K562 (cell line): ENCODE data around the gene FAR1. TPM values are rescaled to one million over a fixed set of nuclear protein-coding genes. Genes with fewer than 3 reads are reported as not detected.

Experiments used
- ATAC-seq: fragments of 200-7000 bp; cut with Tn5 transposase; 3 replicates; pipeline ENCODE4 v1.9.1; 2020; ENCODE audit warnings: moderate library complexity
- BruUV-seq: library from RNA; stranded (reverse); fragments of 400-500 nt; replicated peaks from 2 replicates; lab custom pipeline; 2021; lab: Mats Ljungman, UMichigan
- CTCF ChIA-PET: fragments of 300-600 bp; formaldehyde crosslinking; extraction: SDS; loops from one replicate; lab custom pipeline; 2021; ENCODE audit warnings: low intra/inter-chr PET ratio; lab: Yijun Ruan, JAX
- POLR2A ChIA-PET: fragments of 300-600, 350-650 bp; sonication (Branson Sonifier 250); formaldehyde crosslinking; extraction: SDS; loops from one replicate; lab custom pipeline; 2021; ENCODE audit warnings: antibody characterized with exemption, inconsistent platforms; lab: Yijun Ruan, JAX
- DNase-seq, 4 experiments: peaks; one replicate each; pipeline versions ENCODE4 v3.0.0 to v3.0.0-alpha.2; 2011 to 2018; ENCODE audit warnings: low spot score in 3 of 4, mixed read lengths in 3 of 4; ENCODE audit errors: extremely low read depth in 1 of 4
- FAIRE-seq: peaks from 2 replicates; lab custom pipeline; 2011; peaks lifted over from hg19 to GRCh38; lab: Jason Lieb, UNC
- H2AFZ ChIP-seq: 2 replicates; pipeline ENCODE4 v1.6.0; 2011; ENCODE audit warnings: low read depth, low read length, control low read depth, inconsistent platforms
- H3K27ac ChIP-seq: fragments of 200-600 bp; 3 replicates; pipeline ENCODE4 v1.8.0; 2011; ENCODE audit warnings: low read depth, mild to moderate bottlenecking, control low read depth, inconsistent platforms, low read length, moderate library complexity, mixed read lengths; ENCODE audit errors: extremely low read depth
- H3K27me3 ChIP-seq, 2 experiments: fragments of 300-600 bp in 1 of 2; 2 replicates in 1 of 2; 3 replicates in 1 of 2; pipeline versions ENCODE4 v1.6.0 to v1.8.0; 2011; ENCODE audit warnings: inconsistent platforms in 2 of 2, low read length in 2 of 2, mild to moderate bottlenecking in 1 of 2, mixed read lengths in 1 of 2, moderate library complexity in 1 of 2; ENCODE audit not compliant: control insufficient read depth in 2 of 2, insufficient read depth in 2 of 2
- H3K36me3 ChIP-seq: fragments of 300-600 bp; 3 replicates; pipeline ENCODE4 v1.8.0; 2011; ENCODE audit warnings: mild to moderate bottlenecking, low read length, inconsistent platforms; ENCODE audit not compliant: control insufficient read depth, insufficient read depth
- H3K4me1 ChIP-seq, 2 experiments: fragments of 200-600 bp in 1 of 2; replicated peaks in 1 of 2; 2 replicates in 1 of 2; 3 replicates in 1 of 2; pipeline versions ENCODE4 v1.5.1 to v1.8.0; 2011; ENCODE audit warnings: inconsistent platforms in 2 of 2, low read length in 2 of 2, mild to moderate bottlenecking in 1 of 2, mixed read lengths in 1 of 2, moderate library complexity in 1 of 2; ENCODE audit not compliant: control insufficient read depth in 2 of 2, insufficient read depth in 2 of 2
- H3K4me2 ChIP-seq: 2 replicates; pipeline ENCODE4 v1.6.1; 2011; ENCODE audit warnings: low read length, control low read depth, inconsistent platforms, mixed read lengths; ENCODE audit not compliant: insufficient read depth
- H3K4me3 ChIP-seq: fragments of 200-600 bp; sonication (generic), shearing (Covaris generic); 2 replicates; pipeline ENCODE4 v1.5.1; 2016; ENCODE audit warnings: control low read depth, inconsistent platforms
- H3K79me2 ChIP-seq: fragments of 200-600 bp; 3 replicates; pipeline ENCODE4 v1.8.0; 2011; ENCODE audit warnings: low read length, inconsistent platforms; ENCODE audit not compliant: control insufficient read depth, insufficient read depth
- H3K9ac ChIP-seq, 2 experiments: 2 replicates each; pipeline versions ENCODE4 v1.6.0 to v1.6.1; 2011; ENCODE audit warnings: low read depth in 2 of 2, low read length in 2 of 2, control low read depth in 1 of 2, inconsistent platforms in 1 of 2, mild to moderate bottlenecking in 1 of 2, mixed read lengths in 1 of 2; ENCODE audit not compliant: insufficient read depth in 1 of 2
- H3K9me1 ChIP-seq: one replicate; pipeline ENCODE4 v1.6.0; 2011; ENCODE audit warnings: inconsistent platforms, mild to moderate bottlenecking, low read length, moderate library complexity; ENCODE audit not compliant: control insufficient read depth, insufficient read depth
- H3K9me3 ChIP-seq: replicated peaks from 2 replicates; pipeline ENCODE4 v1.5.1; 2011; ENCODE audit warnings: low read depth, low read length, inconsistent platforms; ENCODE audit not compliant: control insufficient read depth, insufficient read depth
- H4K20me1 ChIP-seq: replicated peaks from 2 replicates; pipeline ENCODE4 v1.6.1; 2011; ENCODE audit warnings: low read length, inconsistent platforms, mixed read lengths; ENCODE audit not compliant: control insufficient read depth, insufficient read depth
- ATF3 ChIP-seq, 2 experiments: fragments of 450-650 bp in 1 of 2; sonication (generic) in 1 of 2; formaldehyde crosslinking in 1 of 2; IDR thresholded peaks in 1 of 2; conservative IDR thresholded peaks in 1 of 2; 2 replicates each; pipeline versions ENCODE4 v1.6.1 to v1.8.1; 2016 to 2023; ENCODE audit warnings: mild to moderate bottlenecking in 2 of 2, moderate library complexity in 2 of 2, inconsistent platforms in 1 of 2, missing genetic modification reagents in 1 of 2
- C11orf30 ChIP-seq: fragments of 450-650 bp; IDR thresholded peaks from 2 replicates; pipeline ENCODE4 v1.6.1; 2016; ENCODE audit warnings: low read depth, mild to moderate bottlenecking
- CCAR2 ChIP-seq: fragments of 200-400 bp; formaldehyde crosslinking; IDR thresholded peaks from 2 replicates; pipeline ENCODE4 v1.6.1; 2017; ENCODE audit warnings: mild to moderate bottlenecking, low read depth, low read length
- CREM ChIP-seq: IDR thresholded peaks from 2 replicates; pipeline ENCODE4 v1.6.1; 2014; ENCODE audit warnings: antibody characterized with exemption, low read depth
- HOXB6 ChIP-seq: fragments of 250-450 bp; sonication (Bioruptor Pico); IDR thresholded peaks from 2 replicates; pipeline ENCODE4 v1.5.1; 2022; ENCODE audit warnings: mild to moderate bottlenecking, borderline replicate concordance
- KLF6 ChIP-seq: fragments of 250-450 bp; sonication (Bioruptor Pico); IDR thresholded peaks from 2 replicates; pipeline ENCODE4 v1.4.0; 2020; ENCODE audit warnings: mild to moderate bottlenecking, moderate library complexity, borderline replicate concordance
- MAFK ChIP-seq: IDR thresholded peaks from 2 replicates; pipeline ENCODE4 v1.6.1; 2011; ENCODE audit warnings: low read length, improper control_type of control experiment
- NFYB ChIP-seq: IDR thresholded peaks from 2 replicates; pipeline ENCODE4 v1.6.1; 2011; ENCODE audit warnings: mild to moderate bottlenecking, moderate library complexity; ENCODE audit not compliant: insufficient read length; ENCODE audit errors: extremely low read depth
- PHTF2 ChIP-seq: fragments of 250-450 bp; sonication (Bioruptor Pico); IDR thresholded peaks from 2 replicates; pipeline ENCODE4 v1.5.0; 2021; ENCODE audit warnings: mild to moderate bottlenecking
- RBM15 ChIP-seq: fragments of 200-400 bp; formaldehyde crosslinking; IDR thresholded peaks from 2 replicates; pipeline ENCODE4 v1.6.1; 2018; ENCODE audit warnings: mild to moderate bottlenecking, low read length, moderate library complexity; ENCODE audit not compliant: insufficient read depth
- ZNF134 ChIP-seq: fragments of 250-450 bp; sonication (Bioruptor Pico); conservative IDR thresholded peaks from 2 replicates; pipeline ENCODE4 v1.4.0; 2020
- ZNF316 ChIP-seq: fragments of 450-650 bp; IDR thresholded peaks from 2 replicates; pipeline ENCODE4 v1.6.1; 2016
- ZNF354B ChIP-seq: fragments of 250-450 bp; sonication (Bioruptor Pico); IDR thresholded peaks from 2 replicates; pipeline ENCODE4 v1.4.0; 2020
- ZNF436 ChIP-seq: fragments of 250-450, 450-650 bp; sonication (Bioruptor Pico); formaldehyde crosslinking; IDR thresholded peaks from 2 replicates; pipeline ENCODE4 v1.7.0; 2020; ENCODE audit warnings: mild to moderate bottlenecking
- ZNF551 ChIP-seq: fragments of 250-450 bp; sonication (Bioruptor Pico); IDR thresholded peaks from 2 replicates; pipeline ENCODE4 v1.5.0; 2021; ENCODE audit warnings: mild to moderate bottlenecking, moderate library complexity
- WGBS: fragments of 100-300 bp; shearing (Covaris generic); methylation state at CpG from one replicate; pipeline ENCODE4 v1.1.6; 2016; ENCODE audit warnings: low coverage, mixed read lengths; ENCODE audit not compliant: insufficient coverage; ENCODE audit errors: missing lambda C conversion rate; 5-methylcytosine and 5-hydroxymethylcytosine counted together
- in situ Hi-C: fragments of 300-500 bp; cut with MboI; formaldehyde crosslinking; loops from 4 replicates; pipeline ENCODE4 v1.15.0; 2018; ENCODE audit warnings: inconsistent platforms, mixed read lengths
- intact Hi-C: fragments of 100-400 bp; cut with micrococcal nuclease; formaldehyde crosslinking; loops from 2 replicates; pipeline ENCODE4 v1.14.2; 2022
- polyA plus RNA-seq, 8 experiments: library from polyadenylated mRNA; depleted of rRNA in 4 of 8; stranded (reverse) in 5 of 8; unstranded in 3 of 8; fragments of >200 nt; fragmentation: Nextera tagmentation in 2 of 8; fragmentation: Illumina TruSeq in 1 of 8; extraction: Ambion mirVana in 2 of 8; extraction: Trizol in 1 of 8; gene quantifications; 2 replicates each; pipeline versions ENCODE4 v1.2.1 to v1.2.3, GENCODE V29; 2011 to 2014; ENCODE audit warnings: inconsistent platforms in 1 of 8, missing spikeins in 1 of 8
- total RNA-seq, 7 experiments: library from RNA; depleted of rRNA in 6 of 7; stranded (reverse); fragments of >200 nt in 6 of 7; fragmentation: Illumina TruSeq in 2 of 7; extraction: Trizol in 2 of 7; gene quantifications; 2 replicates each; pipeline versions ENCODE4 v1.2.1 to v1.2.3, GENCODE V29; 2011 to 2021; ENCODE audit warnings: low replicate concordance in 1 of 7
- TF ChIP-seq, protein P1 (sequence below): sonication (generic); formaldehyde crosslinking; IDR thresholded peaks from 2 replicates; pipeline ENCODE4 v1.8.0; 2022; ENCODE audit warnings: missing genetic modification reagents, mild to moderate bottlenecking, moderate library complexity, borderline replicate concordance
- TF ChIP-seq, protein P2 (sequence below): sonication (generic); formaldehyde crosslinking; IDR thresholded peaks from 2 replicates; pipeline ENCODE4 v1.8.0; 2023; ENCODE audit warnings: mild to moderate bottlenecking, missing genetic modification reagents

The FAR1 gene
- total and polyA plus RNA-seq, 9 of the 15 experiments (the other 6 are each of a cell fraction or from before 2014, with no cell fraction given) = 17.7 to 88.2 (median 52.6) TPM

DNA sequence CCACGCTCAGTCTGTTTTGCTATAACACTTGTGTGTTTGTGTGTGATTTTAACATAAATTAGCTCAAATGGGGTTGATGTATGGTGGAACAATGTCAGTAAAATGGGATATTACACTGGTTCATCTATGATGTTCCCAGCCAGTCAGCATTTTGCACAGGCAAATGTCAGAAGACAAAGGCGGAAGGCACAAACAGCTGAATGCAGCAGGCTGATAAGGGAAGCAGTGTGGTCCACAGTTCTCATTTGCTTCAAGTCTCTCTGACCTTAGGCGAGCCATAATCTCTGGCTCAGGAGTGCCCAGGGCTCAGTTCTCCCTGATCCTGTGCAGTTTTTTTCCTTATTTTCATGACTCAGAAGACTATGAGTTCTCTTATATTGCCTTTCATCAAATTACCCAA lies 102.7 kb downstream of the FAR1 start:
- H2AFZ ChIP-seq = no peak overlapping the region
- CTCF ChIA-PET = no interaction called here
- no peak overlapping the region for H3K4me2 ChIP-seq
- no peaks in the 10 kb centered on the region for H3K9me3 ChIP-seq
- DNase-seq (peak in 1 of 4 experiments; percentile 20), FAIRE-seq (no peak), ATAC-seq (no peak)
- H3K9me1 ChIP-seq = no peaks in the 10 kb centered on the region
- H3K4me1 ChIP-seq = no peaks in the 10 kb centered on the region; a peak in 1 of 5 replicates
- no peak overlapping the region for H3K27ac ChIP-seq
- 0 out of 5 replicates have a peak, but pooled peaks cover 0 to 2% of the 10 kb centered on the region in 2 experiments for H3K27me3 ChIP-seq
- H3K4me3 ChIP-seq = no peak overlapping the region
- POLR2A ChIA-PET = no interaction called here
- H3K36me3 ChIP-seq = no peaks in the 10 kb centered on the region
- 4% methylated on average over 3 of the region's 3 CpGs for WGBS
- H4K20me1 ChIP-seq = no peaks in the 10 kb centered on the region
- BruUV-seq = no TSS peak
- H3K9ac ChIP-seq = no peak overlapping the region
- in situ Hi-C loops = loop anchor here (5.0 kb wide), 2 partner anchors 176 to 476 kb away; no protein-coding TSS in a partner anchor
- no peaks in the 10 kb centered on the region for H3K79me2 ChIP-seq
- intact Hi-C loops = no loop called here
- no peak for TF ChIP-seq CREM
- TF ChIP-seq ZNF551 (CRISPR knock-in tag) = no peak
- no peak for TF ChIP-seq HOXB6
- TF ChIP-seq PHTF2 (CRISPR knock-in tag) = no peak
- TF ChIP-seq ZNF134 = no peak
- 0 out of 2 replicates have a peak, but pooled peaks have one; percentile 6 for TF ChIP-seq MAFK
- no peak for TF ChIP-seq ATF3 (IDR thresholded peaks at IDR 0.05)
- TF ChIP-seq ATF3 (CRISPR knock-in tag; conservative IDR thresholded peaks at IDR 0.05) = no peak
- no peak for TF ChIP-seq ZNF354B (CRISPR knock-in tag)
- TF ChIP-seq NFYB = no peak
- TF ChIP-seq, protein P1, sequence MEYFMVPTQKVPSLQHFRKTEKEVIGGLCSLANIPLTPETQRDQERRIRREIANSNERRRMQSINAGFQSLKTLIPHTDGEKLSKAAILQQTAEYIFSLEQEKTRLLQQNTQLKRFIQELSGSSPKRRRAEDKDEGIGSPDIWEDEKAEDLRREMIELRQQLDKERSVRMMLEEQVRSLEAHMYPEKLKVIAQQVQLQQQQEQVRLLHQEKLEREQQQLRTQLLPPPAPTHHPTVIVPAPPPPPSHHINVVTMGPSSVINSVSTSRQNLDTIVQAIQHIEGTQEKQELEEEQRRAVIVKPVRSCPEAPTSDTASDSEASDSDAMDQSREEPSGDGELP (CRISPR knock-in tag) = peak; percentile 47
- TF ChIP-seq, protein P2, sequence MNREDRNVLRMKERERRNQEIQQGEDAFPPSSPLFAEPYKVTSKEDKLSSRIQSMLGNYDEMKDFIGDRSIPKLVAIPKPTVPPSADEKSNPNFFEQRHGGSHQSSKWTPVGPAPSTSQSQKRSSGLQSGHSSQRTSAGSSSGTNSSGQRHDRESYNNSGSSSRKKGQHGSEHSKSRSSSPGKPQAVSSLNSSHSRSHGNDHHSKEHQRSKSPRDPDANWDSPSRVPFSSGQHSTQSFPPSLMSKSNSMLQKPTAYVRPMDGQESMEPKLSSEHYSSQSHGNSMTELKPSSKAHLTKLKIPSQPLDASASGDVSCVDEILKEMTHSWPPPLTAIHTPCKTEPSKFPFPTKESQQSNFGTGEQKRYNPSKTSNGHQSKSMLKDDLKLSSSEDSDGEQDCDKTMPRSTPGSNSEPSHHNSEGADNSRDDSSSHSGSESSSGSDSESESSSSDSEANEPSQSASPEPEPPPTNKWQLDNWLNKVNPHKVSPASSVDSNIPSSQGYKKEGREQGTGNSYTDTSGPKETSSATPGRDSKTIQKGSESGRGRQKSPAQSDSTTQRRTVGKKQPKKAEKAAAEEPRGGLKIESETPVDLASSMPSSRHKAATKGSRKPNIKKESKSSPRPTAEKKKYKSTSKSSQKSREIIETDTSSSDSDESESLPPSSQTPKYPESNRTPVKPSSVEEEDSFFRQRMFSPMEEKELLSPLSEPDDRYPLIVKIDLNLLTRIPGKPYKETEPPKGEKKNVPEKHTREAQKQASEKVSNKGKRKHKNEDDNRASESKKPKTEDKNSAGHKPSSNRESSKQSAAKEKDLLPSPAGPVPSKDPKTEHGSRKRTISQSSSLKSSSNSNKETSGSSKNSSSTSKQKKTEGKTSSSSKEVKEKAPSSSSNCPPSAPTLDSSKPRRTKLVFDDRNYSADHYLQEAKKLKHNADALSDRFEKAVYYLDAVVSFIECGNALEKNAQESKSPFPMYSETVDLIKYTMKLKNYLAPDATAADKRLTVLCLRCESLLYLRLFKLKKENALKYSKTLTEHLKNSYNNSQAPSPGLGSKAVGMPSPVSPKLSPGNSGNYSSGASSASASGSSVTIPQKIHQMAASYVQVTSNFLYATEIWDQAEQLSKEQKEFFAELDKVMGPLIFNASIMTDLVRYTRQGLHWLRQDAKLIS = no peak
- no peak for TF ChIP-seq ZNF436 (CRISPR knock-in tag)
- TF ChIP-seq KLF6 (CRISPR knock-in tag) = no peak
- TF ChIP-seq ZNF316 = peak; percentile 10; the same call in 1 of the 2 replicates
- TF ChIP-seq C11orf30 = peak; percentile 25; the same call in 1 of the 2 replicates
- no peak for TF ChIP-seq RBM15
- TF ChIP-seq CCAR2 = no peak
